ENCODE results near the gene TAF5L. TPM values are rescaled to one million over a fixed set of nuclear protein-coding genes. Genes with fewer than 3 reads are reported as not detected.

Gene TAF5L
- total RNA-seq, 4 donors from 2014 or later = 20.5 to 30.4 (median 24.6) TPM

- H3K9me3 ChIP-seq = no peaks in the 10 kb centered on the region
- H3K27me3 ChIP-seq = no peaks in the 10 kb centered on the region
- peak overlapping the region in 3 of 4 donors; percentile 7 to 53 (median 33) for H3K27ac ChIP-seq
- no peak overlapping the region for H3K4me3 ChIP-seq
- peaks cover 0 to 14% of the 10 kb centered on the region in 2 donors for H3K36me3 ChIP-seq
- H3K4me1 ChIP-seq = peaks cover 0 to 80% (median 27%) of the 10 kb centered on the region in 3 donors
- WGBS, 2 donors (ENCODE audit: low coverage in 1 of 2) = 55 to 100% methylated on average over 1 to 4 of the region's 5 CpGs
- ATAC-seq = no peak
- no peak for TF ChIP-seq CTCF (IDR thresholded peaks at IDR 0.05)
- no peak for TF ChIP-seq POLR2AphosphoS5 (IDR thresholded peaks at IDR 0.05)
- no peak for TF ChIP-seq POLR2A (IDR thresholded peaks at IDR 0.05)
- TF ChIP-seq EP300 (IDR thresholded peaks at IDR 0.05) = no peak
Observed at GRCh38 chr1:229552732-229553131, 73.2 kb downstream of the TAF5L start.

GRCh38 chr1:229550812-229551567 is 74.9 kb downstream of the TAF5L start:
- H3K4me1 ChIP-seq = peaks cover 0 to 63% (median 13%) of the 10 kb centered on the region in 3 donors
- no peaks in the 10 kb centered on the region for H3K27me3 ChIP-seq
- peaks cover 0 to 29% of the 10 kb centered on the region in 2 donors for H3K36me3 ChIP-seq
- 34 to 40% methylated on average over 3 of the region's 3 CpGs for WGBS, 2 donors (ENCODE audit: low coverage in 1 of 2)
- TF ChIP-seq EP300 (IDR thresholded peaks at IDR 0.05) (no peak), POLR2AphosphoS5 (IDR thresholded peaks at IDR 0.05) (no peak), CTCF (IDR thresholded peaks at IDR 0.05) (no peak), POLR2A (IDR thresholded peaks at IDR 0.05) (no peak)
- no peak for ATAC-seq
- no peaks in the 10 kb centered on the region for H3K9me3 ChIP-seq
- H3K27ac ChIP-seq = peak overlapping the region in 3 of 4 donors; percentile 28 to 53 (median 45)
- H3K4me3 ChIP-seq = no peak overlapping the region

- Histone ChIP-seq H3K9me3 (peaks cover 0 to 3% (median 0%) of the 10 kb centered on the region in 3 donors), H3K36me3 (peaks cover 0 to 63% of the 10 kb centered on the region in 2 donors), H3K27me3 (no peaks in the 10 kb centered on the region), H3K27ac (no peak overlapping the region), H3K4me1 (peaks cover 0 to 29% (median 0%) of the 10 kb centered on the region in 3 donors), H3K4me3 (no peak overlapping the region)
- 90 to 100% methylated on average over 2 to 5 of the region's 7 CpGs for WGBS, 2 donors (ENCODE audit: low coverage in 1 of 2)
- no peak for ATAC-seq
- TF ChIP-seq EP300 (IDR thresholded peaks at IDR 0.05) (no peak), CTCF (IDR thresholded peaks at IDR 0.05) (no peak), POLR2AphosphoS5 (IDR thresholded peaks at IDR 0.05) (no peak), POLR2A (IDR thresholded peaks at IDR 0.05) (no peak)
Observed at GRCh38 chr1:229547542-229547941, 78.4 kb downstream of the TAF5L start.

- no peak for TF ChIP-seq CTCF (IDR thresholded peaks at IDR 0.05)
- TF ChIP-seq EP300 (IDR thresholded peaks at IDR 0.05) = no peak
- no peak for TF ChIP-seq POLR2AphosphoS5 (IDR thresholded peaks at IDR 0.05)
- no peak for TF ChIP-seq POLR2A (IDR thresholded peaks at IDR 0.05)
- no peak for ATAC-seq
- no peaks in the 10 kb centered on the region for H3K27me3 ChIP-seq
- no peaks in the 10 kb centered on the region for H3K4me1 ChIP-seq
- no peak overlapping the region for H3K4me3 ChIP-seq
- peaks cover 0 to 3% (median 0%) of the 10 kb centered on the region in 3 donors for H3K9me3 ChIP-seq
- H3K36me3 ChIP-seq = peaks cover 0 to 93% of the 10 kb centered on the region in 2 donors
- WGBS, 2 donors (ENCODE audit: low coverage in 1 of 2) = 90 to 100% methylated on average over 1 of the region's 1 CpG
- H3K27ac ChIP-seq = no peak overlapping the region
Observed at GRCh38 chr1:229544587-229544986, 81.3 kb downstream of the TAF5L start.

Small RNAs within 50 kb of the gene (small RNA-seq; reads per million reads assigned to genes)
- 0 reads per million in 4 donors for gene HMGN2P19
- gene RNA5SP78 = 0 reads per million in 4 donors

Other genes starting within 250 kb of the TAF5L start
- gene ACTA1, start 192.0 kb downstream of the TAF5L start, total RNA-seq = under 1 TPM in 2 of 4 donors, not detected in 2; 0.27 to 0.42 TPM
- 10 to 100 TPM; 20.5 to 30.2 (median 26.7) TPM for gene NUP133, start 117.8 kb downstream of the TAF5L start, total RNA-seq
- 10 to 100 TPM; 14.1 to 21.8 (median 18.1) TPM for gene ABCB10, start 67.4 kb downstream of the TAF5L start, total RNA-seq
- 10 to 100 TPM in 2 of 4 donors, 1 to 10 TPM in 2; 6.0 to 12.1 (median 9.2) TPM for gene URB2, start 125 bp upstream of the TAF5L start, total RNA-seq

Data from gastroesophageal sphincter (tissue), 4 donors.